Motor neuron (in vitro differentiated cells): ENCODE data around the gene WNT16. TPM values are rescaled to one million over a fixed set of nuclear protein-coding genes. Genes with fewer than 3 reads are reported as not detected.

Source experiments
- ATAC-seq, 8 experiments: fragments of 200-7000 bp; cut with Tn5 transposase; replicated peaks in 6 of 8; 2 replicates each; pipeline ENCODE4 v1.8.0; 2021; ENCODE audit warnings: mild to moderate bottlenecking in 8 of 8, moderate library complexity in 8 of 8
- H3K27ac ChIP-seq, 2 donors: fragments of 250-450 bp; sonication (Bioruptor Pico); 2 replicates each; pipeline ENCODE4 v1.9.0; 2021; ENCODE audit warnings: antibody characterized with exemption in 2 of 2, mild to moderate bottlenecking in 2 of 2, moderate library complexity in 1 of 2
- H3K4me1 ChIP-seq, 2 donors: fragments of 250-450 bp; sonication (Bioruptor Pico); replicated peaks in 1 of 2; 2 replicates each; pipeline ENCODE4 v1.6.1; 2021; ENCODE audit warnings: antibody characterized with exemption in 2 of 2, mild to moderate bottlenecking in 2 of 2, moderate library complexity in 1 of 2
- H3K4me3 ChIP-seq, 5 donors: fragments of 250-450 bp; sonication (Bioruptor Pico); 2 replicates each; pipeline ENCODE4 v1.9.0; 2021; ENCODE audit warnings: antibody characterized with exemption in 5 of 5, mild to moderate bottlenecking in 5 of 5, moderate library complexity in 4 of 5
- WGBS, 10 experiments: fragments of 450-650 bp; shearing (Covaris generic); methylation state at CpG; one replicate each; pipeline ENCODE4 v1.0.0; 2022; 5-methylcytosine and 5-hydroxymethylcytosine counted together
- in situ Hi-C, 9 experiments: fragments of 400-800 bp; cut with MboI; loops; one replicate each; pipeline ENCODE4 v1.15.0; 2021; ENCODE audit warnings: low sequenced_read_pairs in 9 of 9, low pct_unique_long_range_greater_than_20kb in 2 of 9; ENCODE audit not compliant: unreplicated experiment in 9 of 9
- total RNA-seq, 8 experiments: library from RNA; unstranded; fragments of 300-600 nt; gene quantifications; 2 replicates each; pipeline versions ENCODE4 v1.2.3 to v1.2.4, GENCODE V29; 2022

Gene WNT16
- total RNA-seq, 8 experiments from 2014 or later, result 0.17 to 3.2 (median 0.25) TPM

DNA sequence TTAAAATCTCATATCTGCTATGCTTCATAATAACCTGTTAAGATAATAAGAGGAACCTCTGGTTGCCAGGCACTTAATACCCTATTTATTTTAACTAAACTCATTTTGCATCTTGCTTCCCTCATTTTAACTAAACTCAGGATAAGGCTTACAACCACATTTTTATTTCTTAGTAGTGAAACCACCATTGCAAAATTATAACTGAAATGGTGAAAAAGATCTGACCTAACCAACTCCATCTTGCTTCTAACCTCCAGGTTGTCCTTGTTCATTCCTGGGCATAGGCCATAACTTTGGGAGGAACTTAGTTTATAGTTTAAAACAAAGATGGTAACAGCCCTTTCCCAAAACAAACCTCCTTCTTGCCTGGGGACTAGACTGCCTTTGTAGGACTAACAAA lies 61.3 kb downstream of the WNT16 start:
- no peak overlapping the region for H3K4me3 ChIP-seq
- no peak overlapping the region for H3K27ac ChIP-seq
- in situ Hi-C loops, result loop anchor here in 1 of 9 experiments (25.0 kb wide), 1 partner anchor 147 kb away; no protein-coding TSS in a partner anchor
- no peak for ATAC-seq
- peaks cover 5 to 10% of the 10 kb centered on the region in 2 donors for H3K4me1 ChIP-seq

DNA sequence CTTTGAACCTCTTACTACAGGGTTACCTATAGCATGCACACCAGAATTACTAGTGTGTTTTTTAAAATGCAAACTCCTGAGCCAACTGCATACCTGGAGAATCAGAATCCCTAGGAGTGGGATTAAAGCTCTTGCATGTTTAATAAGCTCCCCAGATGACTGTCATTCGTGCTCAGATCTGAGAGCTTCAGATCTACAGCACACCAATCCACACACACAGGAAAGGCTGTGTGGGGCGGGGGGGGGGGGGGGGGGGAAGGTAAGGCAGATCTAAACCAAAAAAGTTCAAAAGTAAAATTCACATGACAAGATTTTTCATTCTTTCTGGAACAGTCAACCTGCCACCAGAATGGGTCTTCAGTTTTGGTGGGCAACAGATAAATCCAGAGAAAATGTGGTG lies 61.8 kb downstream of the WNT16 start:
- ATAC-seq, result no peak
- peaks cover 4 to 7% of the 10 kb centered on the region in 2 donors for H3K4me1 ChIP-seq
- H3K4me3 ChIP-seq, result no peak overlapping the region
- whole genome bisulfite sequencing, 10 experiments, result 80% methylated on average over 1 of the region's 2 CpGs; no CpG with 5 or more reads in 9 of the 10 experiments
- H3K27ac ChIP-seq, result no peak overlapping the region
- in situ Hi-C loops, result loop anchor here in 1 of 9 experiments (25.0 kb wide), 1 partner anchor 147 kb away; no protein-coding TSS in a partner anchor

Other genes with a start within 250 kb of the WNT16 start
- 100 to 1,000 TPM in 1 of 8 experiments, 10 to 100 TPM in 7; 29.8 to 136 (median 35.9) TPM for gene FAM3C, start 67.3 kb downstream of the WNT16 start, total RNA-seq